GM23338 (cell line): ENCODE data around the gene LRP1B. TPM values are rescaled to one million over a fixed set of nuclear protein-coding genes. Genes with fewer than 3 reads are reported as not detected.

Source experiments
- ATAC-seq: fragments of 200-7000 bp; cut with Tn5 transposase; 3 replicates; pipeline ENCODE4 v1.9.1; 2020
- DNase-seq: peaks from one replicate; pipeline ENCODE4 v3.0.0-alpha.2; 2015; ENCODE audit warnings: low spot score
- H2AFZ ChIP-seq: fragments of 200-600 bp; sonication (generic); 2 replicates; pipeline ENCODE4 v1.8.0; 2016; ENCODE audit warnings: antibody characterized with exemption, mild to moderate bottlenecking, moderate library complexity
- H3F3A ChIP-seq: fragments of 200-600 bp; sonication (generic); replicated peaks from 2 replicates; pipeline ENCODE4 v1.8.0; 2017; ENCODE audit warnings: antibody characterized with exemption, mixed run types, low read depth
- H3K27ac ChIP-seq: fragments of 200-600 bp; sonication (generic); 2 replicates; pipeline ENCODE4 v1.6.1; 2016; ENCODE audit warnings: low read depth
- H3K27me3 ChIP-seq: fragments of 200-600 bp; sonication (generic); 2 replicates; pipeline ENCODE4 v1.8.0; 2016; ENCODE audit warnings: mild to moderate bottlenecking, mixed run types, moderate library complexity; ENCODE audit not compliant: insufficient read depth
- H3K36me3 ChIP-seq: fragments of 200-600 bp; sonication (generic); 2 replicates; pipeline ENCODE4 v1.8.0; 2016; ENCODE audit warnings: mild to moderate bottlenecking; ENCODE audit not compliant: insufficient read depth
- H3K4me1 ChIP-seq: fragments of 200-600 bp; sonication (generic); 2 replicates; pipeline ENCODE4 v1.8.0; 2016; ENCODE audit warnings: mild to moderate bottlenecking, moderate library complexity; ENCODE audit not compliant: insufficient read depth
- H3K4me2 ChIP-seq: fragments of 200-600 bp; sonication (generic); 2 replicates; pipeline ENCODE4 v1.7.1; 2017; ENCODE audit warnings: mixed run types
- H3K4me3 ChIP-seq: fragments of 200-600 bp; sonication (generic); 2 replicates; pipeline ENCODE4 v1.6.1; 2016; ENCODE audit warnings: mixed run types
- H3K79me2 ChIP-seq: fragments of 200-600 bp; sonication (generic); replicated peaks from 2 replicates; pipeline ENCODE4 v1.8.0; 2017; ENCODE audit warnings: mild to moderate bottlenecking; ENCODE audit not compliant: insufficient read depth
- H3K9me2 ChIP-seq: fragments of 200-600 bp; sonication (generic); 2 replicates; pipeline ENCODE4 v1.8.0; 2017; ENCODE audit not compliant: insufficient read depth
- H4K20me1 ChIP-seq: fragments of 200-600 bp; sonication (generic); replicated peaks from 2 replicates; pipeline ENCODE4 v1.8.0; 2017; ENCODE audit warnings: mild to moderate bottlenecking; ENCODE audit not compliant: insufficient read depth
- H3K27ac Mint-ChIP-seq: 2 replicates; pipeline ENCODE4 v1.8.0; 2020; ENCODE audit warnings: inconsistent platforms, mild to moderate bottlenecking, moderate library complexity, mixed read lengths
- H3K27me3 Mint-ChIP-seq: 3 replicates; pipeline ENCODE4 v1.8.0; 2022; ENCODE audit warnings: low read depth, mild to moderate bottlenecking, moderate library complexity, mixed read lengths, inconsistent platforms; ENCODE audit not compliant: insufficient read depth, poor library complexity
- H3K36me3 Mint-ChIP-seq: 3 replicates; pipeline ENCODE4 v1.8.0; 2021; ENCODE audit warnings: low read depth, mild to moderate bottlenecking, inconsistent platforms, moderate library complexity, mixed read lengths
- H3K4me1 Mint-ChIP-seq: 3 replicates; pipeline ENCODE4 v1.8.0; 2020; ENCODE audit warnings: mild to moderate bottlenecking, inconsistent platforms, mixed read lengths
- H3K4me3 Mint-ChIP-seq: 3 replicates; pipeline ENCODE4 v1.8.0; 2021; ENCODE audit warnings: moderate library complexity, mild to moderate bottlenecking, inconsistent platforms, mixed read lengths
- H3K9me3 Mint-ChIP-seq: 3 replicates; pipeline ENCODE4 v1.8.0; 2020; ENCODE audit warnings: moderate library complexity, mild to moderate bottlenecking, inconsistent platforms, mixed read lengths
- CREB1 ChIP-seq: fragments of 250-450 bp; sonication (Bioruptor Pico); IDR thresholded peaks from 2 replicates; pipeline ENCODE4 v1.5.0; 2020; ENCODE audit warnings: low read depth, mild to moderate bottlenecking, moderate library complexity
- EZH2 ChIP-seq: fragments of 200-600 bp; sonication (generic); IDR thresholded peaks from one replicate; pipeline ENCODE4 v1.8.0; 2017; ENCODE audit warnings: antibody characterized with exemption, mild to moderate bottlenecking, low read depth; ENCODE audit not compliant: unreplicated experiment
- EZH2phosphoT487 ChIP-seq: fragments of 200-600 bp; sonication (generic); IDR thresholded peaks from one replicate; pipeline ENCODE4 v1.8.1; 2018; ENCODE audit warnings: antibody characterized with exemption; ENCODE audit not compliant: unreplicated experiment
- JUNB ChIP-seq: IDR thresholded peaks from one replicate; pipeline ENCODE4 v1.6.1; 2016; ENCODE audit warnings: antibody characterized with exemption; ENCODE audit not compliant: unreplicated experiment
- NANOG ChIP-seq: IDR thresholded peaks from 2 replicates; pipeline ENCODE4 v1.6.1; 2016; ENCODE audit warnings: antibody characterized with exemption, borderline replicate concordance
- POLR2AphosphoS5 ChIP-seq: IDR thresholded peaks from 2 replicates; pipeline ENCODE4 v1.6.1; 2016; ENCODE audit warnings: antibody characterized with exemption, low read depth
- REST ChIP-seq: IDR thresholded peaks from one replicate; pipeline ENCODE4 v1.6.1; 2018; ENCODE audit warnings: antibody characterized with exemption; ENCODE audit not compliant: unreplicated experiment
- STAT1 ChIP-seq: IDR thresholded peaks from one replicate; pipeline ENCODE4 v1.6.1; 2016; ENCODE audit warnings: antibody characterized with exemption; ENCODE audit not compliant: unreplicated experiment
- ZNF114 ChIP-seq: fragments of 250-450 bp; sonication (Bioruptor Pico); IDR thresholded peaks from 2 replicates; pipeline ENCODE4 v1.5.0; 2020; ENCODE audit warnings: mild to moderate bottlenecking, moderate library complexity
- ZNF331 ChIP-seq: fragments of 250-450 bp; sonication (Bioruptor Pico); IDR thresholded peaks from 2 replicates; pipeline ENCODE4 v1.5.0; 2020; ENCODE audit warnings: low read depth, mild to moderate bottlenecking, moderate library complexity
- polyA plus RNA-seq: library from polyadenylated mRNA; unstranded; fragments of >200 nt; fragmentation: Nextera tagmentation; extraction: Ambion mirVana; gene quantifications from 2 replicates; pipeline ENCODE4 v1.2.1, GENCODE V29; 2016
- total RNA-seq: library from RNA; depleted of rRNA; stranded (reverse); fragments of >200 nt; shearing (Covaris generic); gene quantifications from 2 replicates; pipeline ENCODE4 v1.2.3, GENCODE V29; 2014
- TF ChIP-seq, protein P1 (sequence below): IDR thresholded peaks from 2 replicates; pipeline ENCODE4 v1.6.1; 2016; ENCODE audit warnings: antibody characterized with exemption
- TF ChIP-seq, protein P2 (sequence below), 2 experiments: fragments of 200-600 bp in 1 of 2; sonication (generic) in 1 of 2; conservative IDR thresholded peaks; 2 replicates each; pipeline versions ENCODE4 v1.5.1 to v1.6.1; 2016 to 2017; ENCODE audit warnings: antibody characterized with exemption in 2 of 2, low read depth in 2 of 2, mild to moderate bottlenecking in 2 of 2, moderate library complexity in 1 of 2
- TF ChIP-seq, protein P3 (sequence below): fragments of 250-450 bp; sonication (Bioruptor Pico); IDR thresholded peaks from 2 replicates; pipeline ENCODE4 v1.5.0; 2020; ENCODE audit warnings: mild to moderate bottlenecking, moderate library complexity

The LRP1B gene
- total and polyA plus RNA-seq, 2 experiments from 2014 or later, result 0.15 to 0.97 TPM

- TF ChIP-seq JUNB (no peak), ZNF114 (CRISPR knock-in tag) (no peak), EZH2 (no peak), CREB1 (CRISPR knock-in tag) (no peak), ZNF331 (no peak), REST (no peak), EZH2phosphoT487 (no peak), STAT1 (no peak), NANOG (no peak), POLR2AphosphoS5 (no peak)
- TF ChIP-seq, protein P1, sequence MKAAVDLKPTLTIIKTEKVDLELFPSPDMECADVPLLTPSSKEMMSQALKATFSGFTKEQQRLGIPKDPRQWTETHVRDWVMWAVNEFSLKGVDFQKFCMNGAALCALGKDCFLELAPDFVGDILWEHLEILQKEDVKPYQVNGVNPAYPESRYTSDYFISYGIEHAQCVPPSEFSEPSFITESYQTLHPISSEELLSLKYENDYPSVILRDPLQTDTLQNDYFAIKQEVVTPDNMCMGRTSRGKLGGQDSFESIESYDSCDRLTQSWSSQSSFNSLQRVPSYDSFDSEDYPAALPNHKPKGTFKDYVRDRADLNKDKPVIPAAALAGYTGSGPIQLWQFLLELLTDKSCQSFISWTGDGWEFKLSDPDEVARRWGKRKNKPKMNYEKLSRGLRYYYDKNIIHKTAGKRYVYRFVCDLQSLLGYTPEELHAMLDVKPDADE, result no peak
- TF ChIP-seq, protein P2, sequence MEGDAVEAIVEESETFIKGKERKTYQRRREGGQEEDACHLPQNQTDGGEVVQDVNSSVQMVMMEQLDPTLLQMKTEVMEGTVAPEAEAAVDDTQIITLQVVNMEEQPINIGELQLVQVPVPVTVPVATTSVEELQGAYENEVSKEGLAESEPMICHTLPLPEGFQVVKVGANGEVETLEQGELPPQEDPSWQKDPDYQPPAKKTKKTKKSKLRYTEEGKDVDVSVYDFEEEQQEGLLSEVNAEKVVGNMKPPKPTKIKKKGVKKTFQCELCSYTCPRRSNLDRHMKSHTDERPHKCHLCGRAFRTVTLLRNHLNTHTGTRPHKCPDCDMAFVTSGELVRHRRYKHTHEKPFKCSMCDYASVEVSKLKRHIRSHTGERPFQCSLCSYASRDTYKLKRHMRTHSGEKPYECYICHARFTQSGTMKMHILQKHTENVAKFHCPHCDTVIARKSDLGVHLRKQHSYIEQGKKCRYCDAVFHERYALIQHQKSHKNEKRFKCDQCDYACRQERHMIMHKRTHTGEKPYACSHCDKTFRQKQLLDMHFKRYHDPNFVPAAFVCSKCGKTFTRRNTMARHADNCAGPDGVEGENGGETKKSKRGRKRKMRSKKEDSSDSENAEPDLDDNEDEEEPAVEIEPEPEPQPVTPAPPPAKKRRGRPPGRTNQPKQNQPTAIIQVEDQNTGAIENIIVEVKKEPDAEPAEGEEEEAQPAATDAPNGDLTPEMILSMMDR (conservative IDR thresholded peaks at IDR 0.05; ENCODE audit: low read depth in 2 of 2), result no peak
- TF ChIP-seq, protein P3, sequence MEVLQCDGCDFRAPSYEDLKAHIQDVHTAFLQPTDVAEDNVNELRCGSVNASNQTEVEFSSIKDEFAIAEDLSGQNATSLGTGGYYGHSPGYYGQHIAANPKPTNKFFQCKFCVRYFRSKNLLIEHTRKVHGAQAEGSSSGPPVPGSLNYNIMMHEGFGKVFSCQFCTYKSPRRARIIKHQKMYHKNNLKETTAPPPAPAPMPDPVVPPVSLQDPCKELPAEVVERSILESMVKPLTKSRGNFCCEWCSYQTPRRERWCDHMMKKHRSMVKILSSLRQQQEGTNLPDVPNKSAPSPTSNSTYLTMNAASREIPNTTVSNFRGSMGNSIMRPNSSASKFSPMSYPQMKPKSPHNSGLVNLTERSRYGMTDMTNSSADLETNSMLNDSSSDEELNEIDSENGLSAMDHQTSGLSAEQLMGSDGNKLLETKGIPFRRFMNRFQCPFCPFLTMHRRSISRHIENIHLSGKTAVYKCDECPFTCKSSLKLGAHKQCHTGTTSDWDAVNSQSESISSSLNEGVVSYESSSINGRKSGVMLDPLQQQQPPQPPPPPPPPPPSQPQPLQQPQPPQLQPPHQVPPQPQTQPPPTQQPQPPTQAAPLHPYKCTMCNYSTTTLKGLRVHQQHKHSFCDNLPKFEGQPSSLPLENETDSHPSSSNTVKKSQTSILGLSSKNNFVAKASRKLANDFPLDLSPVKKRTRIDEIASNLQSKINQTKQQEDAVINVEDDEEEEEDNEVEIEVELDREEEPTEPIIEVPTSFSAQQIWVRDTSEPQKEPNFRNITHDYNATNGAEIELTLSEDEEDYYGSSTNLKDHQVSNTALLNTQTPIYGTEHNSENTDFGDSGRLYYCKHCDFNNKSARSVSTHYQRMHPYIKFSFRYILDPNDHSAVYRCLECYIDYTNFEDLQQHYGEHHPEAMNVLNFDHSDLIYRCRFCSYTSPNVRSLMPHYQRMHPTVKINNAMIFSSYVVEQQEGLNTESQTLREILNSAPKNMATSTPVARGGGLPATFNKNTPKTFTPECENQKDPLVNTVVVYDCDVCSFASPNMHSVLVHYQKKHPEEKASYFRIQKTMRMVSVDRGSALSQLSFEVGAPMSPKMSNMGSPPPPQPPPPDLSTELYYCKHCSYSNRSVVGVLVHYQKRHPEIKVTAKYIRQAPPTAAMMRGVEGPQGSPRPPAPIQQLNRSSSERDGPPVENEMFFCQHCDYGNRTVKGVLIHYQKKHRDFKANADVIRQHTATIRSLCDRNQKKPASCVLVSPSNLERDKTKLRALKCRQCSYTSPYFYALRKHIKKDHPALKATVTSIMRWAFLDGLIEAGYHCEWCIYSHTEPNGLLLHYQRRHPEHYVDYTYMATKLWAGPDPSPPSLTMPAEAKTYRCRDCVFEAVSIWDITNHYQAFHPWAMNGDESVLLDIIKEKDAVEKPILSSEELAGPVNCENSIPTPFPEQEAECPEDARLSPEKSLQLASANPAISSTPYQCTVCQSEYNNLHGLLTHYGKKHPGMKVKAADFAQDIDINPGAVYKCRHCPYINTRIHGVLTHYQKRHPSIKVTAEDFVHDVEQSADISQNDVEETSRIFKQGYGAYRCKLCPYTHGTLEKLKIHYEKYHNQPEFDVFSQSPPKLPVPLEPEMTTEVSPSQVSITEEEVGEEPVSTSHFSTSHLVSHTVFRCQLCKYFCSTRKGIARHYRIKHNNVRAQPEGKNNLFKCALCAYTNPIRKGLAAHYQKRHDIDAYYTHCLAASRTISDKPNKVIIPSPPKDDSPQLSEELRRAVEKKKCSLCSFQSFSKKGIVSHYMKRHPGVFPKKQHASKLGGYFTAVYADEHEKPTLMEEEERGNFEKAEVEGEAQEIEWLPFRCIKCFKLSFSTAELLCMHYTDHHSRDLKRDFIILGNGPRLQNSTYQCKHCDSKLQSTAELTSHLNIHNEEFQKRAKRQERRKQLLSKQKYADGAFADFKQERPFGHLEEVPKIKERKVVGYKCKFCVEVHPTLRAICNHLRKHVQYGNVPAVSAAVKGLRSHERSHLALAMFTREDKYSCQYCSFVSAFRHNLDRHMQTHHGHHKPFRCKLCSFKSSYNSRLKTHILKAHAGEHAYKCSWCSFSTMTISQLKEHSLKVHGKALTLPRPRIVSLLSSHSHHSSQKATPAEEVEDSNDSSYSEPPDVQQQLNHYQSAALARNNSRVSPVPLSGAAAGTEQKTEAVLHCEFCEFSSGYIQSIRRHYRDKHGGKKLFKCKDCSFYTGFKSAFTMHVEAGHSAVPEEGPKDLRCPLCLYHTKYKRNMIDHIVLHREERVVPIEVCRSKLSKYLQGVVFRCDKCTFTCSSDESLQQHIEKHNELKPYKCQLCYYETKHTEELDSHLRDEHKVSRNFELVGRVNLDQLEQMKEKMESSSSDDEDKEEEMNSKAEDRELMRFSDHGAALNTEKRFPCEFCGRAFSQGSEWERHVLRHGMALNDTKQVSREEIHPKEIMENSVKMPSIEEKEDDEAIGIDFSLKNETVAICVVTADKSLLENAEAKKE (CRISPR knock-in tag), result no peak
- no peaks in the 10 kb centered on the region for H3K27me3 Mint-ChIP-seq
- peaks cover 7% of the 10 kb centered on the region; the same call in 2 of the 3 replicates for H3K36me3 Mint-ChIP-seq
- no peaks in the 10 kb centered on the region for H3K79me2 ChIP-seq
- no peak for ATAC-seq
- no peak overlapping the region for H3K4me3 ChIP-seq
- no peak overlapping the region for H3K4me2 ChIP-seq
- no peak overlapping the region for H3K27ac Mint-ChIP-seq
- no peaks in the 10 kb centered on the region for H3K27me3 ChIP-seq
- H3K9me3 Mint-ChIP-seq, result peaks cover 4% of the 10 kb centered on the region; the same call in 1 of the 3 replicates
- no peak overlapping the region for H2AFZ ChIP-seq
- no peaks in the 10 kb centered on the region for H4K20me1 ChIP-seq
- no peak overlapping the region for H3K4me3 Mint-ChIP-seq
- H3K27ac ChIP-seq, result no peak overlapping the region
- H3K4me1 Mint-ChIP-seq, result no peaks in the 10 kb centered on the region
- H3K4me1 ChIP-seq, result no peaks in the 10 kb centered on the region
- no peaks in the 10 kb centered on the region for H3K9me2 ChIP-seq
- no peaks in the 10 kb centered on the region for H3F3A ChIP-seq
- DNase-seq, result no peak
- no peaks in the 10 kb centered on the region for H3K36me3 ChIP-seq
Measured at GRCh38 chr2:141698500-141698899, 432.3 kb downstream of the LRP1B start.
